HepG2 (cell line): Measurements from ENCODE around the gene EFCAB11. TPM values are rescaled to one million over a fixed set of nuclear protein-coding genes. Genes with fewer than 3 reads are reported as not detected.

Source experiments
- ATAC-seq: fragments of 200-7000 bp; cut with Tn5 transposase; 3 replicates; pipeline ENCODE4 v1.9.1; 2020; ENCODE audit warnings: mild to moderate bottlenecking, moderate library complexity
- BruUV-seq: library from RNA; stranded (reverse); fragments of 400-500 nt; replicated peaks from 2 replicates; lab custom pipeline; 2021; lab: Mats Ljungman, UMichigan
- CTCF ChIA-PET: fragments of 300-600 bp; formaldehyde crosslinking; extraction: SDS; loops from one replicate; lab custom pipeline; 2021; ENCODE audit warnings: low total read pairs, inconsistent platforms, low intra/inter-chr PET ratio; lab: Yijun Ruan, JAX
- POLR2A ChIA-PET: fragments of 350-600 bp; sonication (Branson Sonifier 250); formaldehyde crosslinking; loops from one replicate; lab custom pipeline; 2020; ENCODE audit warnings: antibody characterized with exemption, inconsistent platforms; lab: Yijun Ruan, JAX
- DNase-seq: peaks from one replicate; pipeline ENCODE4 v3.0.0-alpha.2; 2015; ENCODE audit warnings: low spot score
- FAIRE-seq: peaks from 3 replicates; lab custom pipeline; 2011; peaks lifted over from hg19 to GRCh38; lab: Jason Lieb, UNC
- H2AFZ ChIP-seq: one replicate; pipeline ENCODE4 v1.6.1; 2011; ENCODE audit warnings: low read length, inconsistent platforms
- H3K27ac ChIP-seq: fragments of 300-600 bp; 3 replicates; pipeline ENCODE4 v1.8.0; 2011; ENCODE audit warnings: mixed run types, mild to moderate bottlenecking, mixed read lengths, low read length, inconsistent platforms; ENCODE audit not compliant: insufficient read depth; ENCODE audit errors: extremely low read length
- H3K27me3 ChIP-seq, 2 experiments: fragments of 200-600 bp in 1 of 2; 2 replicates in 1 of 2; 3 replicates in 1 of 2; pipeline versions ENCODE4 v1.6.0 to v1.8.0; 2011; ENCODE audit warnings: low read length in 2 of 2, mild to moderate bottlenecking in 2 of 2, moderate library complexity in 2 of 2, inconsistent platforms in 1 of 2; ENCODE audit not compliant: insufficient read depth in 2 of 2, control insufficient read depth in 1 of 2
- H3K36me3 ChIP-seq, 2 experiments: fragments of 200-600 bp in 1 of 2; replicated peaks in 1 of 2; 2 replicates in 1 of 2; 3 replicates in 1 of 2; pipeline versions ENCODE4 v1.5.1 to v1.8.0; 2011; ENCODE audit warnings: low read length in 2 of 2, inconsistent platforms in 1 of 2; ENCODE audit not compliant: insufficient read depth in 2 of 2, control insufficient read depth in 1 of 2
- H3K4me1 ChIP-seq: 2 replicates; pipeline ENCODE4 v1.5.1; 2012; ENCODE audit warnings: low read length, inconsistent platforms; ENCODE audit not compliant: insufficient read depth
- H3K4me2 ChIP-seq: 2 replicates; pipeline ENCODE4 v1.6.0; 2011; ENCODE audit warnings: low read depth, low read length, inconsistent platforms
- H3K4me3 ChIP-seq, 3 experiments: fragments of 200-600 bp in 1 of 3; sonication (generic), shearing (Covaris generic) in 1 of 3; replicated peaks in 1 of 3; 2 replicates each; pipeline ENCODE4 v1.5.1; 2011 to 2016; ENCODE audit warnings: low read length in 3 of 3, inconsistent platforms in 2 of 3, low read depth in 2 of 3, mild to moderate bottlenecking in 2 of 3, control low read depth in 1 of 3, mixed read lengths in 1 of 3; ENCODE audit not compliant: insufficient read depth in 1 of 3
- H3K79me2 ChIP-seq: one replicate; pipeline ENCODE4 v1.6.1; 2011; ENCODE audit warnings: low read length, inconsistent platforms; ENCODE audit not compliant: insufficient read depth
- H3K9ac ChIP-seq: 2 replicates; pipeline ENCODE4 v1.6.0; 2011; ENCODE audit warnings: mild to moderate bottlenecking, low read depth, low read length, inconsistent platforms; ENCODE audit not compliant: insufficient read depth
- H3K9me3 ChIP-seq: 2 replicates; pipeline ENCODE4 v1.5.1; 2012; ENCODE audit warnings: mild to moderate bottlenecking, low read length
- H4K20me1 ChIP-seq: 2 replicates; pipeline ENCODE4 v1.6.0; 2011; ENCODE audit warnings: inconsistent platforms, mild to moderate bottlenecking, low read length, moderate library complexity; ENCODE audit not compliant: insufficient read depth
- ATF7-NPFF ChIP-seq: sonication (generic); formaldehyde crosslinking; IDR thresholded peaks from 2 replicates; pipeline ENCODE4 v1.8.1; 2023; ENCODE audit warnings: mild to moderate bottlenecking, low read depth, missing genetic modification reagents, moderate library complexity
- ATM ChIP-seq: fragments of 450-650 bp; IDR thresholded peaks from 2 replicates; pipeline ENCODE4 v1.7.1; 2017; ENCODE audit warnings: mild to moderate bottlenecking, borderline replicate concordance
- BRCA1 ChIP-seq: sonication (generic); formaldehyde crosslinking; IDR thresholded peaks from 2 replicates; pipeline ENCODE4 v1.4.0; 2020; ENCODE audit warnings: missing genetic modification reagents
- FOXJ3 ChIP-seq: sonication (generic); formaldehyde crosslinking; IDR thresholded peaks from 2 replicates; pipeline ENCODE4 v1.4.0; 2020; ENCODE audit warnings: missing genetic modification reagents, mild to moderate bottlenecking, borderline replicate concordance
- FOXM1 ChIP-seq: sonication (generic); formaldehyde crosslinking; IDR thresholded peaks from 2 replicates; pipeline ENCODE4 v1.5.0; 2020; ENCODE audit warnings: missing genetic modification reagents
- IRX3 ChIP-seq: sonication (generic); formaldehyde crosslinking; IDR thresholded peaks from 2 replicates; pipeline ENCODE4 v1.8.1; 2023; ENCODE audit warnings: mild to moderate bottlenecking, low read depth, missing genetic modification reagents, borderline replicate concordance
- PAX8 ChIP-seq: sonication (generic); formaldehyde crosslinking; IDR thresholded peaks from 2 replicates; pipeline ENCODE4 v1.8.0; 2022; ENCODE audit warnings: mild to moderate bottlenecking, missing genetic modification reagents, borderline replicate concordance
- POGZ ChIP-seq: sonication (generic); formaldehyde crosslinking; IDR thresholded peaks from 2 replicates; pipeline ENCODE4 v1.4.0; 2020; ENCODE audit warnings: mild to moderate bottlenecking, missing genetic modification reagents
- POLR2A ChIP-seq, 2 experiments: IDR thresholded peaks; 2 replicates each; pipeline ENCODE4 v1.6.1; 2011; ENCODE audit warnings: low read depth in 2 of 2, low read length in 2 of 2, mild to moderate bottlenecking in 1 of 2, moderate library complexity in 1 of 2; ENCODE audit not compliant: insufficient read depth in 1 of 2
- RORA ChIP-seq: sonication (generic); formaldehyde crosslinking; IDR thresholded peaks from 2 replicates; pipeline ENCODE4 v1.5.0; 2020; ENCODE audit warnings: mild to moderate bottlenecking, missing genetic modification reagents, moderate library complexity
- ZFP36 ChIP-seq: fragments of 150-350 bp; IDR thresholded peaks from 2 replicates; pipeline ENCODE4 v1.6.1; 2018; ENCODE audit warnings: borderline replicate concordance, low read length, low read depth; ENCODE audit not compliant: partially characterized antibody
- ZKSCAN8 ChIP-seq: IDR thresholded peaks from 2 replicates; pipeline ENCODE4 v1.6.1; 2016; ENCODE audit warnings: borderline replicate concordance, missing genetic modification reagents, missing compliant biosample characterization
- ZNF326 ChIP-seq: sonication (generic); formaldehyde crosslinking; IDR thresholded peaks from 2 replicates; pipeline ENCODE4 v1.4.0; 2020; ENCODE audit warnings: missing genetic modification reagents, borderline replicate concordance
- ZNF749 ChIP-seq: sonication (generic); formaldehyde crosslinking; IDR thresholded peaks from 2 replicates; pipeline ENCODE4 v1.8.0; 2022; ENCODE audit warnings: mild to moderate bottlenecking, missing genetic modification reagents, moderate library complexity, borderline replicate concordance
- ZNF768 ChIP-seq: sonication (generic); formaldehyde crosslinking; IDR thresholded peaks from 2 replicates; pipeline ENCODE4 v1.4.0; 2020; ENCODE audit warnings: missing genetic modification reagents
- ZNF879 ChIP-seq: sonication (generic); formaldehyde crosslinking; IDR thresholded peaks from 2 replicates; pipeline ENCODE4 v1.8.1; 2023; ENCODE audit warnings: missing genetic modification reagents
- WGBS: methylation state at CpG from one replicate; pipeline ENCODE4 v1.1.6; 2017; ENCODE audit warnings: low lambda C conversion rate; 5-methylcytosine and 5-hydroxymethylcytosine counted together
- in situ Hi-C: cut with HindIII; loops from 2 replicates; pipeline ENCODE4 v1.10.0; 2017; ENCODE audit warnings: low pct_unique_long_range_greater_than_20kb; ENCODE audit not compliant: extremely low pct_ligation_motif_present
- intact Hi-C: fragments of 100-400 bp; cut with micrococcal nuclease; formaldehyde crosslinking; loops from one replicate; pipeline ENCODE4 v1.10.0; 2022; ENCODE audit not compliant: unreplicated experiment
- polyA plus RNA-seq, 8 experiments: library from polyadenylated mRNA; depleted of rRNA in 3 of 8; stranded (reverse) in 7 of 8; unstranded in 1 of 8; fragments of >200 nt; fragmentation: Illumina TruSeq in 4 of 8; extraction: Trizol in 4 of 8; gene quantifications; 2 replicates each; pipeline versions ENCODE4 v1.2.1 to v1.2.3, GENCODE V29; 2011 to 2016; ENCODE audit warnings: low read depth in 4 of 8, missing spikeins in 1 of 8, mixed read lengths in 1 of 8; ENCODE audit not compliant: insufficient read depth in 1 of 8
- total RNA-seq, 5 experiments: library from RNA; depleted of rRNA; stranded (reverse); fragments of >200 nt; fragmentation: Illumina TruSeq; extraction: Trizol; gene quantifications; 2 replicates each; pipeline ENCODE4 v1.2.3, GENCODE V29; 2016; ENCODE audit warnings: low read depth in 1 of 5
- TF ChIP-seq, protein P1 (sequence below): sonication (generic); formaldehyde crosslinking; IDR thresholded peaks from 2 replicates; pipeline ENCODE4 v1.4.0; 2020; ENCODE audit warnings: mild to moderate bottlenecking, missing genetic modification reagents
- TF ChIP-seq, protein P2 (sequence below): sonication (generic); formaldehyde crosslinking; IDR thresholded peaks from 2 replicates; pipeline ENCODE4 v1.4.0; 2020; ENCODE audit warnings: missing genetic modification reagents, borderline replicate concordance
- TF ChIP-seq, protein P3 (sequence below): sonication (generic); formaldehyde crosslinking; IDR thresholded peaks from 2 replicates; pipeline ENCODE4 v1.4.0; 2020; ENCODE audit warnings: missing genetic modification reagents

EFCAB11 gene
- total and polyA plus RNA-seq, 2 of the 13 experiments (the other 11 are each of a cell fraction or from before 2014, with no cell fraction given) = 8.2 to 31.5 TPM

DNA sequence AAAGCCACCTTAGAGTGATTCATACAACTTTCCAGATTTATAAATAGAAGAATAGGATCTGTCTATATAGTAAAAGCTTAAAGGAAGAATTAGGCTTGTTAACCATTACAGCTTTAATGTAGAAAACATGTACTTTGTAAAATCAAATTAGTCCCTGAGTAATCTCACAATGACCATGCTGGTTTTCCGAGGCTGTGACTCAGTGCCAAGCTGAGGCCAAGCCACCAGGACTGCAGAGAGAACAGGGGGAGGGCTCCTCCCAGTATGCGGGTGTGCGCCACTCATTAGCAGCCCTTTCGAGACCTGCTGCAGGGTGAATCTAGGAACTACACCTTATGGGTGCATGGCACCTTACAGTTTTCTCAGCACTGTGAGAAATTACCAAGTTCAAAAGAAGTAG is 167.0 kb downstream of the EFCAB11 start (continued):
- TF ChIP-seq ZNF768 (CRISPR knock-in tag) = no peak
- no peak for TF ChIP-seq ZFP36
- TF ChIP-seq FOXM1 (CRISPR knock-in tag) = no peak
- no peak for TF ChIP-seq FOXJ3 (CRISPR knock-in tag)
- TF ChIP-seq, protein P1, sequence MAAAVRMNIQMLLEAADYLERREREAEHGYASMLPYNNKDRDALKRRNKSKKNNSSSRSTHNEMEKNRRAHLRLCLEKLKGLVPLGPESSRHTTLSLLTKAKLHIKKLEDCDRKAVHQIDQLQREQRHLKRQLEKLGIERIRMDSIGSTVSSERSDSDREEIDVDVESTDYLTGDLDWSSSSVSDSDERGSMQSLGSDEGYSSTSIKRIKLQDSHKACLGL (CRISPR knock-in tag) = no peak
- no peak for TF ChIP-seq IRX3 (CRISPR knock-in tag)

DNA sequence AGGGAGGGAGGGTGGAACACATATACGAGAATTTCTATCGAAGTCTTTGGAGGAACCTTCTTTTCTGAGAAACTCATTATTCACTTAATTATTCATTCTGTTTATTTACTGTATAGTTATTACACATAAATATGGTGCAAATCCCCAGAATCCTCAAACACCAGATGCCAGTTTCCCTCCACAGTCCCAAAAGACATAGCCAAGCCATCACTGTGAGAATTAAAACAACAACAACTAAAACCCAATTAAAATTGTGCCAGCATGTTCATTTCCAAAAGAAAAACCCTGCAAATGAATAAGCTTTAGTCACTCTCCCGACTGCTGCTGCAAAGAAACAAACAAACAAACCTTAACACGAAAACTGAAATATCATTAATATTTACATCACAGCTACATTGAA is 173.5 kb downstream of the EFCAB11 start:
- no peaks in the 10 kb centered on the region for H4K20me1 ChIP-seq
- in situ Hi-C loops = loop anchor here (10.0 kb wide), 1 partner anchor 124 kb away; no protein-coding TSS in a partner anchor
- ChIA-PET CTCF (no interaction called here), POLR2A (no interaction called here)
- DNase-seq = no peak
- no peaks in the 10 kb centered on the region for H3K9me3 ChIP-seq
- no peak for FAIRE-seq
- no peak overlapping the region for H3K4me3 ChIP-seq
- H3K4me1 ChIP-seq = peaks cover 20% of the 10 kb centered on the region
- H3K79me2 ChIP-seq = no peaks in the 10 kb centered on the region
- no peak overlapping the region for H3K9ac ChIP-seq
- intact Hi-C loops = no loop called here
- WGBS = 67% methylated on average over 4 of the region's 4 CpGs
- no peaks in the 10 kb centered on the region for H3K27me3 ChIP-seq
- ATAC-seq = no peak
- BruUV-seq = no TSS peak
- no peak overlapping the region for H2AFZ ChIP-seq
- no peaks in the 10 kb centered on the region for H3K36me3 ChIP-seq
- no peak overlapping the region for H3K4me2 ChIP-seq
- no peak overlapping the region for H3K27ac ChIP-seq
- TF ChIP-seq, protein P2, sequence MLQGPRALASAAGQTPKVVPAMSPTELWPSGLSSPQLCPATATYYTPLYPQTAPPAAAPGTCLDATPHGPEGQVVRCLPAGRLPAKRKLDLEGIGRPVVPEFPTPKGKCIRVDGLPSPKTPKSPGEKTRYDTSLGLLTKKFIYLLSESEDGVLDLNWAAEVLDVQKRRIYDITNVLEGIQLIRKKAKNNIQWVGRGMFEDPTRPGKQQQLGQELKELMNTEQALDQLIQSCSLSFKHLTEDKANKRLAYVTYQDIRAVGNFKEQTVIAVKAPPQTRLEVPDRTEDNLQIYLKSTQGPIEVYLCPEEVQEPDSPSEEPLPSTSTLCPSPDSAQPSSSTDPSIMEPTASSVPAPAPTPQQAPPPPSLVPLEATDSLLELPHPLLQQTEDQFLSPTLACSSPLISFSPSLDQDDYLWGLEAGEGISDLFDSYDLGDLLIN = no peak
- no peak for TF ChIP-seq POGZ (CRISPR knock-in tag)
- TF ChIP-seq, protein P3, sequence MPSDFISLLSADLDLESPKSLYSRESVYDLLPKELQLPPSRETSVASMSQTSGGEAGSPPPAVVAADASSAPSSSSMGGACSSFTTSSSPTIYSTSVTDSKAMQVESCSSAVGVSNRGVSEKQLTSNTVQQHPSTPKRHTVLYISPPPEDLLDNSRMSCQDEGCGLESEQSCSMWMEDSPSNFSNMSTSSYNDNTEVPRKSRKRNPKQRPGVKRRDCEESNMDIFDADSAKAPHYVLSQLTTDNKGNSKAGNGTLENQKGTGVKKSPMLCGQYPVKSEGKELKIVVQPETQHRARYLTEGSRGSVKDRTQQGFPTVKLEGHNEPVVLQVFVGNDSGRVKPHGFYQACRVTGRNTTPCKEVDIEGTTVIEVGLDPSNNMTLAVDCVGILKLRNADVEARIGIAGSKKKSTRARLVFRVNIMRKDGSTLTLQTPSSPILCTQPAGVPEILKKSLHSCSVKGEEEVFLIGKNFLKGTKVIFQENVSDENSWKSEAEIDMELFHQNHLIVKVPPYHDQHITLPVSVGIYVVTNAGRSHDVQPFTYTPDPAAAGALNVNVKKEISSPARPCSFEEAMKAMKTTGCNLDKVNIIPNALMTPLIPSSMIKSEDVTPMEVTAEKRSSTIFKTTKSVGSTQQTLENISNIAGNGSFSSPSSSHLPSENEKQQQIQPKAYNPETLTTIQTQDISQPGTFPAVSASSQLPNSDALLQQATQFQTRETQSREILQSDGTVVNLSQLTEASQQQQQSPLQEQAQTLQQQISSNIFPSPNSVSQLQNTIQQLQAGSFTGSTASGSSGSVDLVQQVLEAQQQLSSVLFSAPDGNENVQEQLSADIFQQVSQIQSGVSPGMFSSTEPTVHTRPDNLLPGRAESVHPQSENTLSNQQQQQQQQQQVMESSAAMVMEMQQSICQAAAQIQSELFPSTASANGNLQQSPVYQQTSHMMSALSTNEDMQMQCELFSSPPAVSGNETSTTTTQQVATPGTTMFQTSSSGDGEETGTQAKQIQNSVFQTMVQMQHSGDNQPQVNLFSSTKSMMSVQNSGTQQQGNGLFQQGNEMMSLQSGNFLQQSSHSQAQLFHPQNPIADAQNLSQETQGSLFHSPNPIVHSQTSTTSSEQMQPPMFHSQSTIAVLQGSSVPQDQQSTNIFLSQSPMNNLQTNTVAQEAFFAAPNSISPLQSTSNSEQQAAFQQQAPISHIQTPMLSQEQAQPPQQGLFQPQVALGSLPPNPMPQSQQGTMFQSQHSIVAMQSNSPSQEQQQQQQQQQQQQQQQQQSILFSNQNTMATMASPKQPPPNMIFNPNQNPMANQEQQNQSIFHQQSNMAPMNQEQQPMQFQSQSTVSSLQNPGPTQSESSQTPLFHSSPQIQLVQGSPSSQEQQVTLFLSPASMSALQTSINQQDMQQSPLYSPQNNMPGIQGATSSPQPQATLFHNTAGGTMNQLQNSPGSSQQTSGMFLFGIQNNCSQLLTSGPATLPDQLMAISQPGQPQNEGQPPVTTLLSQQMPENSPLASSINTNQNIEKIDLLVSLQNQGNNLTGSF (CRISPR knock-in tag) = no peak
- no peak for TF ChIP-seq PAX8
- TF ChIP-seq ATF7-NPFF = no peak
- TF ChIP-seq ZNF749 = no peak
- TF ChIP-seq ZKSCAN8 = no peak
- TF ChIP-seq POLR2A (IDR thresholded peaks at IDR 0.05; ENCODE audit: insufficient read depth in 1 of 2, low read depth in 2 of 2, low read length in 2 of 2) = no peak
- no peak for TF ChIP-seq RORA
- TF ChIP-seq ZNF326 (CRISPR knock-in tag) = no peak
- TF ChIP-seq BRCA1 (CRISPR knock-in tag) = no peak
- no peak for TF ChIP-seq ZNF879 (CRISPR knock-in tag)
- no peak for TF ChIP-seq ATM
